Measurements from ENCODE around the gene SLC39A3. TPM values are rescaled to one million over a fixed set of nuclear protein-coding genes. Genes with fewer than 3 reads are reported as not detected.

SLC39A3 gene
- total RNA-seq, 3 donors from 2014 or later, result 15.5 to 20.9 (median 19.2) TPM

GRCh38 chr19:2686360-2686759 lies 53.5 kb downstream of the SLC39A3 start:
- H3K4me3 ChIP-seq, result no peak overlapping the region
- H3K9me3 ChIP-seq, result no peaks in the 10 kb centered on the region
- H3K36me3 ChIP-seq (ENCODE audit: low read depth), result no peaks in the 10 kb centered on the region
- H3K4me1 ChIP-seq (ENCODE audit: low read depth), result no peaks in the 10 kb centered on the region
- intact Hi-C loops (cut with DNase I, micrococcal nuclease), result no loop called here
- DNase-seq (no peak), ATAC-seq (no peak)
- no peak for TF ChIP-seq CTCF (IDR thresholded peaks at IDR 0.05)

GRCh38 chr19:2685204-2685704 lies 54.6 kb downstream of the SLC39A3 start:
- no peak for TF ChIP-seq CTCF (IDR thresholded peaks at IDR 0.05)
- intact Hi-C loops (cut with DNase I, micrococcal nuclease), result no loop called here
- H3K4me3 ChIP-seq, result no peak overlapping the region

GRCh38 chr19:2683430-2684003 lies 56.3 kb downstream of the SLC39A3 start:
- intact Hi-C loops (cut with DNase I, micrococcal nuclease), result no loop called here
- Histone ChIP-seq H3K36me3 (ENCODE audit: low read depth) (no peaks in the 10 kb centered on the region), H3K4me3 (no peak overlapping the region), H3K9me3 (no peaks in the 10 kb centered on the region), H3K4me1 (ENCODE audit: low read depth) (no peaks in the 10 kb centered on the region)
- ATAC-seq (no peak), DNase-seq (no peak)
- no peak for TF ChIP-seq CTCF (IDR thresholded peaks at IDR 0.05)

More at GRCh38 chr19:2685204-2685704, 54.6 kb downstream of the SLC39A3 start:
- no peaks in the 10 kb centered on the region for H3K9me3 ChIP-seq
- DNase-seq (no peak), ATAC-seq (no peak)
- no peaks in the 10 kb centered on the region for H3K36me3 ChIP-seq (ENCODE audit: low read depth)
- no peaks in the 10 kb centered on the region for H3K4me1 ChIP-seq (ENCODE audit: low read depth)

Other genes starting within 250 kb of the SLC39A3 start
- gene GNG7, start 37.3 kb downstream of the SLC39A3 start, total RNA-seq, result 1 to 10 TPM; 2.5 to 6.9 (median 2.9) TPM
- gene DIRAS1, start 18.6 kb downstream of the SLC39A3 start, total RNA-seq, result 1 to 10 TPM in 1 of 3 donors, under 1 TPM in 2; 0.20 to 1.7 (median 0.80) TPM
- gene SGTA, start 43.3 kb upstream of the SLC39A3 start, total RNA-seq, result 10 to 100 TPM; 37.7 to 52.7 (median 48.9) TPM
- gene THOP1, start 45.5 kb upstream of the SLC39A3 start, total RNA-seq, result 10 to 100 TPM; 38.5 to 53.1 (median 46.6) TPM
- 1 to 10 TPM; 3.0 to 4.7 (median 3.9) TPM for gene ZNF554, start 79.9 kb upstream of the SLC39A3 start, total RNA-seq
- 1 to 10 TPM; 3.0 to 8.4 (median 4.8) TPM for gene ZNF555, start 101.5 kb upstream of the SLC39A3 start, total RNA-seq
- gene ZNF556, start 127.3 kb upstream of the SLC39A3 start, total RNA-seq, result under 1 TPM in 1 of 3 donors, not detected in 2; 0.29 TPM
- gene ZNF57, start 160.9 kb upstream of the SLC39A3 start, total RNA-seq, result 10 to 100 TPM in 2 of 3 donors, 1 to 10 TPM in 1; 8.9 to 19.1 (median 14.4) TPM
- gene ZNF77, start 205.0 kb upstream of the SLC39A3 start, total RNA-seq, result 1 to 10 TPM; 4.1 to 4.5 (median 4.1) TPM
- gene TLE6, start 237.5 kb upstream of the SLC39A3 start, total RNA-seq, result 1 to 10 TPM; 1.8 to 4.1 (median 3.0) TPM

All from mucosa of descending colon (tissue), 3 donors.